Adrenal gland (tissue), 12 donors: ENCODE results near the gene LPGAT1. TPM values are rescaled to one million over a fixed set of nuclear protein-coding genes. Genes with fewer than 3 reads are reported as not detected.

ENCODE experiments used
- DNase-seq, 7 donors: peaks; one replicate each; pipeline ENCODE4 v3.0.0-alpha.2; 2019 to 2020
- H3K27ac ChIP-seq, 5 donors: fragments of 200-600 bp; sonication (generic) in 4 of 5; 1 replicate in 3 of 5; 2 replicates in 2 of 5; pipeline versions ENCODE4 v1.5.1 to v1.8.0; 2016 to 2020; ENCODE audit warnings: mild to moderate bottlenecking in 1 of 5
- H3K27me3 ChIP-seq: fragments of 200-600 bp; 2 replicates; pipeline ENCODE4 v1.8.0; 2021
- H3K36me3 ChIP-seq, 2 donors: fragments of 200-600 bp; replicated peaks in 1 of 2; 1 replicate in 1 of 2; 2 replicates in 1 of 2; pipeline versions ENCODE4 v1.5.1 to v1.8.0; 2018 to 2022
- H3K4me1 ChIP-seq, 2 donors: fragments of 200-600 bp; replicated peaks in 1 of 2; 1 replicate in 1 of 2; 2 replicates in 1 of 2; pipeline versions ENCODE4 v1.5.1 to v1.8.0; 2018 to 2021
- H3K4me3 ChIP-seq, 4 donors: fragments of 200-600 bp; sonication (generic) in 3 of 4; one replicate each; pipeline ENCODE4 v1.5.1; 2016 to 2018
- H3K9me3 ChIP-seq, 3 donors: fragments of 200-600 bp; sonication (generic) in 1 of 3; replicated peaks in 1 of 3; 1 replicate in 2 of 3; 2 replicates in 1 of 3; pipeline versions ENCODE4 v1.5.1 to v1.8.0; 2016 to 2021
- POLR2A ChIP-seq, 2 donors: fragments of 450-650 bp; IDR thresholded peaks; one replicate each; pipeline ENCODE4 v1.6.1; 2017; ENCODE audit warnings: antibody characterized with exemption in 2 of 2, mild to moderate bottlenecking in 2 of 2, moderate library complexity in 1 of 2
- WGBS, 4 donors: extraction: QIAGEN DNeasy Blood & Tissue Kit in 2 of 4; methylation state at CpG; one replicate each; pipeline versions ENCODE4 v1.1.5 to v1.1.7; 2013 to 2017; 5-methylcytosine and 5-hydroxymethylcytosine counted together
- intact Hi-C, 2 donors: fragments of 100-400 bp; cut with DNase I; formaldehyde crosslinking; loops; one replicate each; pipeline versions ENCODE4 v1.14.1 to v1.15.0; 2022 to 2023
- polyA plus RNA-seq, 3 donors: library from polyadenylated mRNA; stranded (reverse); fragments of 200-250 nt in 2 of 3; fragments of 350-450 nt in 1 of 3; fragmentation: Illumina TruSeq in 1 of 3; extraction: RNeasy Lipid Tissue Mini Kit (QIAGEN cat#74804) in 1 of 3; gene quantifications; one replicate each; pipeline ENCODE4 v1.2.3, GENCODE V29; 2013 to 2014
- total RNA-seq, 9 donors: library from RNA; depleted of rRNA in 4 of 9; stranded (reverse); fragments of >200 nt in 4 of 9; fragments of 120-200 nt in 1 of 9; fragmentation: NEBNext Ultra II Directional in 1 of 9; extraction: Animal tissue kit (Norgen Biotek cat#: 25700) in 1 of 9; gene quantifications; one replicate each; pipeline versions ENCODE4 v1.1.0 to v1.2.4, GENCODE V29; 2013 to 2023
- TF ChIP-seq, protein P1 (sequence below), 6 experiments: fragments of 450-650 bp in 4 of 6; fragments of 200-600 bp in 2 of 6; sonication (generic) in 1 of 6; IDR thresholded peaks; 1 replicate in 5 of 6; 2 replicates in 1 of 6; pipeline versions ENCODE4 v1.5.1 to v1.8.0; 2016 to 2021; ENCODE audit warnings: antibody characterized with exemption in 6 of 6, mild to moderate bottlenecking in 2 of 6, moderate library complexity in 1 of 6
- donor health status: healthy with polysubstance abuse.
- donor health status: Bipolar disorder and iron deficiency.
- donor health status: DM: yes; HTN: yes; CAD: no.
- donor health status: DM: no; HTN: no; CAD: no.
- donor health status: DM: no; HTN: no; CAD: no.
- donor health status: DM: yes; HTN: yes; CAD: no.

The LPGAT1 gene
- total and polyA plus RNA-seq, 12 donors: 10.7 to 113 (median 75.6) TPM

GRCh38 chr1:211750599-211750998 lies 80.0 kb downstream of the LPGAT1 start:
- no peak for TF ChIP-seq POLR2A (IDR thresholded peaks at IDR 0.05)
- TF ChIP-seq, protein P1, sequence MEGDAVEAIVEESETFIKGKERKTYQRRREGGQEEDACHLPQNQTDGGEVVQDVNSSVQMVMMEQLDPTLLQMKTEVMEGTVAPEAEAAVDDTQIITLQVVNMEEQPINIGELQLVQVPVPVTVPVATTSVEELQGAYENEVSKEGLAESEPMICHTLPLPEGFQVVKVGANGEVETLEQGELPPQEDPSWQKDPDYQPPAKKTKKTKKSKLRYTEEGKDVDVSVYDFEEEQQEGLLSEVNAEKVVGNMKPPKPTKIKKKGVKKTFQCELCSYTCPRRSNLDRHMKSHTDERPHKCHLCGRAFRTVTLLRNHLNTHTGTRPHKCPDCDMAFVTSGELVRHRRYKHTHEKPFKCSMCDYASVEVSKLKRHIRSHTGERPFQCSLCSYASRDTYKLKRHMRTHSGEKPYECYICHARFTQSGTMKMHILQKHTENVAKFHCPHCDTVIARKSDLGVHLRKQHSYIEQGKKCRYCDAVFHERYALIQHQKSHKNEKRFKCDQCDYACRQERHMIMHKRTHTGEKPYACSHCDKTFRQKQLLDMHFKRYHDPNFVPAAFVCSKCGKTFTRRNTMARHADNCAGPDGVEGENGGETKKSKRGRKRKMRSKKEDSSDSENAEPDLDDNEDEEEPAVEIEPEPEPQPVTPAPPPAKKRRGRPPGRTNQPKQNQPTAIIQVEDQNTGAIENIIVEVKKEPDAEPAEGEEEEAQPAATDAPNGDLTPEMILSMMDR (IDR thresholded peaks at IDR 0.05): no peak
- Histone ChIP-seq H3K36me3 (peaks cover 0 to 8% of the 10 kb centered on the region in 2 donors), H3K9me3 (no peaks in the 10 kb centered on the region), H3K27me3 (no peaks in the 10 kb centered on the region), H3K4me3 (no peak overlapping the region), H3K27ac (peak overlapping the region; percentile 25 to 57 (median 29)), H3K4me1 (peaks cover 31 to 49% of the 10 kb centered on the region in 2 donors)
- DNase-seq: peak in 1 of 7 donors; percentile 23
- WGBS, 4 donors: 21 to 33% (median 27%) methylated on average over 1 of the region's 1 CpG
- intact Hi-C loops: no loop called here

- intact Hi-C loops: no loop called here
- Histone ChIP-seq H3K4me3 (no peak overlapping the region), H3K27ac (peak overlapping the region in 1 of 5 donors; percentile 45), H3K9me3 (no peaks in the 10 kb centered on the region), H3K4me1 (peaks cover 31 to 49% of the 10 kb centered on the region in 2 donors), H3K36me3 (peaks cover 0 to 8% of the 10 kb centered on the region in 2 donors), H3K27me3 (no peaks in the 10 kb centered on the region)
- no peak for DNase-seq
- TF ChIP-seq, protein P1 (IDR thresholded peaks at IDR 0.05): no peak
- TF ChIP-seq POLR2A (IDR thresholded peaks at IDR 0.05): no peak
- whole genome bisulfite sequencing, 4 donors: 63 to 75% (median 73%) methylated on average over 3 of the region's 3 CpGs
Observed at GRCh38 chr1:211749251-211749650, 81.3 kb downstream of the LPGAT1 start.

GRCh38 chr1:211748810-211749209 lies 81.8 kb downstream of the LPGAT1 start:
- H3K4me1 ChIP-seq: peaks cover 31 to 48% of the 10 kb centered on the region in 2 donors
- peak overlapping the region in 1 of 5 donors; percentile 45 for H3K27ac ChIP-seq
- intact Hi-C loops: no loop called here
- no peak for TF ChIP-seq POLR2A (IDR thresholded peaks at IDR 0.05)
- TF ChIP-seq, protein P1 (IDR thresholded peaks at IDR 0.05): no peak
- H3K36me3 ChIP-seq: peaks cover 0 to 8% of the 10 kb centered on the region in 2 donors
- WGBS, 4 donors: 70 to 78% (median 75%) methylated on average over 3 of the region's 3 CpGs
- H3K9me3 ChIP-seq: no peaks in the 10 kb centered on the region
- no peak for DNase-seq
- no peak overlapping the region for H3K4me3 ChIP-seq
- H3K27me3 ChIP-seq: no peaks in the 10 kb centered on the region

DNA sequence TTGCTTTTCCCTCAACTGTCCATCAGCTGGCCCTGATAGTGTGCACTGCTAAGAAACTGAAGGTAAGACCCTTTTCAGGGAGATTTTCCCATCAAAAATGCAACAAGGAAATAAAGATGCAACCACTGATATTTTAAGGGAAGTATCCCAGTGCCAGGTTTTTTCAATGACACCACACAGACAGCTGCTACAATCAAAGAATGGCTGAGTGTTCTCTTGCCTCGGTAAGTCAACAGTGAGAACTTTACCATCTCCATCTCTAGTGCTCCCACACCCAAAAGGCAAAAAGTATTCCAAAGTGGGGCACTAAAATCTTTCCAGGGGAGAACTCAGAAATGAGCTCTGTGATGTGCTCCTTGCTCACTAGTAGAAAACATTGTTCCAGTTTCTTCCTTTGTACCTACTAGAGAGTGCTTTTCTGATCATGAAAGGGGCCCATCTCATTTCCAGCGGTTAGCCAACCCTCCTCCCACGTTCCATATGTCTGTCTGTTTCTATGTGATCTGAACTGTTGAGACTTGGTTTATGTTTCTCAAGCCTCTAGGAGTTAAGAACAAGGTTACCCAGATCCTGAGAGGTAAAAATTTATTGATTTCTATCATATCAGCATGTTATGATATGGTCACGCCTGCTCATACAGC lies 87.6 kb downstream of the LPGAT1 start:
- no peaks in the 10 kb centered on the region for H3K9me3 ChIP-seq
- intact Hi-C loops: no loop called here
- H3K27ac ChIP-seq: no peak overlapping the region
- TF ChIP-seq POLR2A (IDR thresholded peaks at IDR 0.05): no peak
- TF ChIP-seq, protein P1 (IDR thresholded peaks at IDR 0.05): no peak
- peaks cover 0 to 9% of the 10 kb centered on the region in 2 donors for H3K4me1 ChIP-seq
- H3K4me3 ChIP-seq: no peak overlapping the region
- DNase-seq: no peak
- WGBS, 4 donors: 84 to 94% (median 88%) methylated on average over 4 of the region's 4 CpGs
- H3K27me3 ChIP-seq: no peaks in the 10 kb centered on the region
- H3K36me3 ChIP-seq: no peaks in the 10 kb centered on the region
